ENCODE results near the gene BCKDHB. TPM values are rescaled to one million over a fixed set of nuclear protein-coding genes. Genes with fewer than 3 reads are reported as not detected.
A peak's percentile ranks its signal among the peaks of the same experiment; 100 is the strongest.
"Not testable (repeated sequence)": the region's sequence is repeated elsewhere in the genome, so short reads cannot be mapped to it uniquely, and the experiment has no call there.

The BCKDHB gene
- total RNA-seq, 2 donors from 2014 or later = 13.7 to 18.2 TPM

DNA sequence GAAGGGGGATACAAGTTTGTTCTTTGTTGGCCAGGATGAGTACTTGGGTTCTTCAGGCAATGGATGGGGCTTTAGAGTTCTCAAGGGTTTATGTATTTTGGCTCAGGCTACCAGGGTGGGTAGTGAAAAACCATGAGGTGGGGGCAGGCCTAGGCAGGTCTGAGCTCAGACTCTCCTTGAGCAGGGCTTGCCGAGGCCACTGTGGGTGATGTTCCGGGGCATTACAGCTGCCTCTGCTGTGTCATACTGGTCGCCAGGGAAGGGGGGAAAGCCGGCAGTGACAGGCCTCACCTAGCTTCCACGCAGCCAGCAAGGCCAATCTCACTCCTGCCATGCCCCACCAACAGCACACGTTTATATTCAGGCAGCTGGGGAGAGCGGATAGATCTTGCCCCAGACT lies 79.6 kb downstream of the BCKDHB start:
- ATAC-seq (replicated peaks in 1 of 2) (no peak), DNase-seq (no peak)
- Mint-ChIP-seq H3K4me1 (ENCODE audit: low read depth) (no peaks in the 10 kb centered on the region), H3K9me3 (peaks cover 0 to 2% of the 10 kb centered on the region in 2 donors), H3K27me3 (ENCODE audit: low read depth) (no peaks in the 10 kb centered on the region), H3K4me3 (no peak overlapping the region), H3K36me3 (ENCODE audit: insufficient read depth in 2 of 2) (peaks cover 6 to 9% of the 10 kb centered on the region in 2 donors), H3K27ac (no peak overlapping the region)

DNA sequence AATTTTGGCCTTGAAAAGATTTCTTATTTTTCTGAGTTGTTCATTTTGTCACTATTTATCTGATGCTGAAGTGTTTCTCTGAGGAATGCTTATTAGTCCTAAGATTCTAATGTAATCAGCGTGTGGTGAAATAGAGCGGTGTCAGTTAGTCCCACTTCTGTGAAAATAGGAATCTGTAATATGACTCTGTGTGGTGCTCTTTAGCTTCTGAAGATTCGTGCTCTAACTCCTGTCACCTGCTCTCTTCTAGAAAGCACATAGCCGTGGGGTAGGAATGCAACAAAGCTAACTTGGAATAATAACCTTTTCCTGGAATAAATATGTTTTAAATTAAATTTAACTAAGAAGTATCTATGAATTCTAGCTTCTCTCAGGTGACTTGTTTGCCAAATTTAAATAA lies 90.4 kb downstream of the BCKDHB start:
- Mint-ChIP-seq H3K27ac (no peak overlapping the region), H3K4me1 (ENCODE audit: low read depth) (no peaks in the 10 kb centered on the region), H3K36me3 (ENCODE audit: insufficient read depth in 2 of 2) (no peaks in the 10 kb centered on the region), H3K27me3 (ENCODE audit: low read depth) (no peaks in the 10 kb centered on the region), H3K9me3 (no peaks in the 10 kb centered on the region), H3K4me3 (no peak overlapping the region)
- ATAC-seq (replicated peaks in 1 of 2) = no peak
- DNase-seq = no peak

- Mint-ChIP-seq H3K4me1 (ENCODE audit: low read depth) (no peaks in the 10 kb centered on the region), H3K27ac (no peak overlapping the region), H3K4me3 (no peak overlapping the region), H3K27me3 (ENCODE audit: low read depth) (no peaks in the 10 kb centered on the region), H3K36me3 (ENCODE audit: insufficient read depth in 2 of 2) (no peaks in the 10 kb centered on the region), H3K9me3 (no peaks in the 10 kb centered on the region)
- ATAC-seq (replicated peaks in 1 of 2) (no peak), DNase-seq (no peak)
Observed at GRCh38 chr6:80197474-80197873, 91.0 kb downstream of the BCKDHB start.

DNA sequence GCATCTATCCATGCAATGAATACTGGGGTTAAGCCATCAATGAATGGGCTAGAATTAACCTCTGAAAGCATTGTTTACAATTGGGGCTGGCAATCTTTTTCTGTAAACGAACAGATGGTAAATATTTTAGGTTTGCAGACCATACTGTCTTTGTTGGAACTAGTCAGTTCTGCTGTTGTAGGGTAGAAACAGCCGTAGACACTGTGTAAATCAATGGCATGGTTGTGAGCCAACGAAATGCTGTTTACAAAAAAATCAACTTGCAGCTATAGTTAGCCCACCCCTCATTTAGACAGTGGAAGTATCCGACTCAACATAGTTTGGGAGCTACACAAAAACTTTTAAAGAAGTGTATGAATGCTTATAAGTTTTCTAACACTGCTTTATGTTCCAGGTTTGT lies 91.5 kb downstream of the BCKDHB start:
- no peaks in the 10 kb centered on the region for H3K27me3 Mint-ChIP-seq (ENCODE audit: low read depth)
- no peaks in the 10 kb centered on the region for H3K9me3 Mint-ChIP-seq
- no peak for ATAC-seq (replicated peaks in 1 of 2)
- no peak overlapping the region for H3K4me3 Mint-ChIP-seq
- no peak overlapping the region for H3K27ac Mint-ChIP-seq
- H3K36me3 Mint-ChIP-seq (ENCODE audit: insufficient read depth in 2 of 2) = no peaks in the 10 kb centered on the region
- no peak for DNase-seq
- H3K4me1 Mint-ChIP-seq (ENCODE audit: low read depth) = no peaks in the 10 kb centered on the region

DNA sequence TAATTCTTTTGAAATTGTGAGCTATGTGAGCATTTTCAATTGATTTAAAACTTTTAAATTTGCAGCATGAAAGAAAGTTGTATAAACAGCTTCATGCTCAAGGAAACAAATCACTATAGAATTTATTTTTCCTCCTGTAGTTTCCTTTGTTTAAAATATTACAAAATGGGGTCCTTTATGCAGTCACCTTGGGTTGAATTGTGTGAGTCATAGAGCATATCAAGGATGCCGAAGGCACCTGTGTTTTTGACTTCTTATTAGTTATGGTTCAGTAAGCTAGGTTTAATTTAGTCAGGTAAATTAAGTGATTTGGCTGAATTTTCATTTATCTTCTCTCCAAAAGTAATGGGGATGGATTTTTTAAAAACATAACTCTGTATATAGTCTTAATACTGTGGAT lies 96.8 kb downstream of the BCKDHB start:
- H3K27ac Mint-ChIP-seq = no peak overlapping the region
- no peaks in the 10 kb centered on the region for H3K9me3 Mint-ChIP-seq
- no peak for DNase-seq
- no peak overlapping the region for H3K4me3 Mint-ChIP-seq
- no peak for ATAC-seq (replicated peaks in 1 of 2)
- H3K27me3 Mint-ChIP-seq (ENCODE audit: low read depth) = no peaks in the 10 kb centered on the region
- H3K4me1 Mint-ChIP-seq (ENCODE audit: low read depth) = no peaks in the 10 kb centered on the region
- H3K36me3 Mint-ChIP-seq (ENCODE audit: insufficient read depth in 2 of 2) = peaks cover 1 to 2% of the 10 kb centered on the region in 2 donors

DNA sequence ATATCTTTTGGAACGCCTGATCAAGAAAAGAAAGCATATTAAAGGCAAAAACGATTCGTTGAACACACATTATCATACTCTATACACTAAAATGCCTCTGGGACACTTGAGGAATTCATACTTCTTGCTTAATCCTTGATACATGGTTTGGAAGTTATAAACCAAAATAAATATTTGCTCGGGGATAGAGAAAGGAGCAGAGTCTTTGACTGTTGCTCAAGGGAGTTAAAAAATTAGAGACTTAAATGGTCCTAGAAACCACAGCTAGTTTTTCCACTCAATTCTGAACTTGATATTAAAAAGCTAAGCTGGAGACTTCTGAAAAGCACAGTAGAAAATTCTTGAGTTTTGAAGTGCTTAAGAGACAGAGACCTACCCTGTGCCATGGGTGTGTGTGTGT lies 98.9 kb downstream of the BCKDHB start:
- no peak for DNase-seq
- no peak overlapping the region for H3K27ac Mint-ChIP-seq

DNA sequence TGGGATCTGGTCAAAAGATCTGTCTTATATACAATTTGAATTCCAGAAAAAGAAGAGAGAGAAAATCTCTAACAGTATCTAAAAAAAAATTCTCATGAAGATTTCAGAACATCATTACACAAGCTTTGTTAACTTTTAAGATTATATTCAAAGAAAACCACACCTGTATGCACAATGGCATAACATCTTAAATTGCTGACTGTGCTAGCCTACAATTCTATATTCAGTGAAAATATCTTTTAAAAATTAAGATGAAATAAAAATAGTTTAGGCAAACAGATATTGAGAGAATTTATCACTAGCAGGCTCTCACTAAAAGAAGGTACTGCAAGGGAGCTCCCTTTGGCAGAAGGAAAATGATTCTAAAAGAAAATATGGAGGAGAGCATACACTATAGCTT lies 100.3 kb downstream of the BCKDHB start:
- no peaks in the 10 kb centered on the region for H3K9me3 Mint-ChIP-seq
- peaks cover 1 to 2% of the 10 kb centered on the region in 2 donors for H3K36me3 Mint-ChIP-seq (ENCODE audit: insufficient read depth in 2 of 2)
- ATAC-seq (replicated peaks in 1 of 2) (no peak), DNase-seq (no peak)
- H3K27me3 Mint-ChIP-seq (ENCODE audit: low read depth) = no peaks in the 10 kb centered on the region
- H3K4me1 Mint-ChIP-seq (ENCODE audit: low read depth) = peaks cover 6% of the 10 kb centered on the region
- H3K27ac Mint-ChIP-seq = no peak overlapping the region
- H3K4me3 Mint-ChIP-seq = no peak overlapping the region

More for the DNA sequence above, 98.9 kb downstream of the BCKDHB start:
- Mint-ChIP-seq H3K27me3 (ENCODE audit: low read depth) (no peaks in the 10 kb centered on the region), H3K9me3 (no peaks in the 10 kb centered on the region), H3K36me3 (ENCODE audit: insufficient read depth in 2 of 2) (peaks cover 1 to 2% of the 10 kb centered on the region in 2 donors), H3K4me3 (no peak overlapping the region), H3K4me1 (ENCODE audit: low read depth) (no peaks in the 10 kb centered on the region)
- no peak for ATAC-seq (replicated peaks in 1 of 2)

DNA sequence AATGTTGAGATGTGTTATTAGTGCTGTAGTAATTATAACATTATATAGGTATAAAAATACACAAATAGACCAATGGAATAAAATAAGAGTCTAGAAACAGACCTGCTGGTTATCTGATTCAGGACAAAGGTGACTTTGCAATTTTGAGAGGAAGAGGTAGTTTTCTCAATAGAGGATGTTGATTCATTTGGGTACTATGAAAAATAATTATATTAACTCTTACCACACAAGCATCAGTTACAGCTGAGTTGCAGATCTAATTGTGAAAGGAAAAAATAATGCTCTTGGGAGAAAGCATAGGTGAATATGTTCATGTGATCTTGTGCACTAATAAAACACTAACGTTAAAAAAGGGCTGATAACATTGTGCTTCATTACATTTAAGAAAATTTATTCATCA lies 103.0 kb downstream of the BCKDHB start:
- Mint-ChIP-seq H3K4me1 (ENCODE audit: low read depth) (peaks cover 6% of the 10 kb centered on the region), H3K9me3 (no peaks in the 10 kb centered on the region), H3K4me3 (no peak overlapping the region), H3K27ac (no peak overlapping the region), H3K36me3 (ENCODE audit: insufficient read depth in 2 of 2) (peaks cover 1 to 2% of the 10 kb centered on the region in 2 donors), H3K27me3 (ENCODE audit: low read depth) (no peaks in the 10 kb centered on the region)
- ATAC-seq (replicated peaks in 1 of 2) (no peak), DNase-seq (no peak)

- ATAC-seq (replicated peaks in 1 of 2) = no peak
- Mint-ChIP-seq H3K4me1 (ENCODE audit: low read depth) (peaks cover 6% of the 10 kb centered on the region), H3K36me3 (ENCODE audit: insufficient read depth in 2 of 2) (peaks cover 0 to 1% of the 10 kb centered on the region in 2 donors), H3K9me3 (no peaks in the 10 kb centered on the region), H3K27ac (no peak overlapping the region), H3K27me3 (ENCODE audit: low read depth) (no peaks in the 10 kb centered on the region), H3K4me3 (no peak overlapping the region)
- DNase-seq = no peak
Observed at GRCh38 chr6:80210618-80211017, 104.1 kb downstream of the BCKDHB start.

- no peak overlapping the region for H3K4me3 Mint-ChIP-seq
- no peak overlapping the region for H3K27ac Mint-ChIP-seq
- DNase-seq (no peak), ATAC-seq (replicated peaks in 1 of 2) (no peak)
- peaks cover 0 to 1% of the 10 kb centered on the region in 2 donors for H3K36me3 Mint-ChIP-seq (ENCODE audit: insufficient read depth in 2 of 2)
- peaks cover 6% of the 10 kb centered on the region for H3K4me1 Mint-ChIP-seq (ENCODE audit: low read depth)
- H3K9me3 Mint-ChIP-seq = no peaks in the 10 kb centered on the region
- no peaks in the 10 kb centered on the region for H3K27me3 Mint-ChIP-seq (ENCODE audit: low read depth)
Observed at GRCh38 chr6:80211286-80211685, 104.8 kb downstream of the BCKDHB start.

GRCh38 chr6:80211890-80212289 lies 105.4 kb downstream of the BCKDHB start:
- H3K36me3 Mint-ChIP-seq (ENCODE audit: insufficient read depth in 2 of 2); DNase-seq; H3K4me3 Mint-ChIP-seq; ATAC-seq (replicated peaks in 1 of 2); H3K4me1 Mint-ChIP-seq (ENCODE audit: low read depth); H3K27ac Mint-ChIP-seq; H3K27me3 Mint-ChIP-seq (ENCODE audit: low read depth); H3K9me3 Mint-ChIP-seq: not testable (repeated sequence)

- peaks cover 6% of the 10 kb centered on the region for H3K4me1 Mint-ChIP-seq (ENCODE audit: low read depth)
- H3K27me3 Mint-ChIP-seq (ENCODE audit: low read depth) = no peaks in the 10 kb centered on the region
- no peak overlapping the region for H3K4me3 Mint-ChIP-seq
- H3K27ac Mint-ChIP-seq = no peak overlapping the region
- peaks cover 2% of the 10 kb centered on the region in 2 donors for H3K36me3 Mint-ChIP-seq (ENCODE audit: insufficient read depth in 2 of 2)
- no peaks in the 10 kb centered on the region for H3K9me3 Mint-ChIP-seq
- DNase-seq = peak; percentile 5 to 8
- peak; percentile 66 to 72 for ATAC-seq (replicated peaks in 1 of 2)
Observed at GRCh38 chr6:80214436-80215022, 108.1 kb downstream of the BCKDHB start.

- no peaks in the 10 kb centered on the region for H3K9me3 Mint-ChIP-seq
- no peak overlapping the region for H3K4me3 Mint-ChIP-seq
- peaks cover 6% of the 10 kb centered on the region for H3K4me1 Mint-ChIP-seq (ENCODE audit: low read depth)
- DNase-seq (no peak), ATAC-seq (replicated peaks in 1 of 2) (no peak)
- H3K27me3 Mint-ChIP-seq (ENCODE audit: low read depth) = no peaks in the 10 kb centered on the region
- H3K36me3 Mint-ChIP-seq (ENCODE audit: insufficient read depth in 2 of 2) = peaks cover 2 to 3% of the 10 kb centered on the region in 2 donors
- no peak overlapping the region for H3K27ac Mint-ChIP-seq
Observed at GRCh38 chr6:80215063-80215462, 108.6 kb downstream of the BCKDHB start.

GRCh38 chr6:80217794-80218193 lies 111.3 kb downstream of the BCKDHB start:
- ATAC-seq (replicated peaks in 1 of 2) (no peak), DNase-seq (no peak)
- Mint-ChIP-seq H3K36me3 (ENCODE audit: insufficient read depth in 2 of 2) (peaks cover 5 to 6% of the 10 kb centered on the region in 2 donors), H3K4me3 (no peak overlapping the region), H3K4me1 (ENCODE audit: low read depth) (no peaks in the 10 kb centered on the region), H3K27ac (no peak overlapping the region), H3K9me3 (no peaks in the 10 kb centered on the region), H3K27me3 (ENCODE audit: low read depth) (no peaks in the 10 kb centered on the region)

All from activated T-cell treated with anti-CD3 and anti-CD28 coated beads, Interleukin-2, amount 50 U/mL, for 72 hours (primary cell).